Central memory CD8-positive, alpha-beta T cell (primary cell): ENCODE data around the gene SCN10A.

Experiments used
- ATAC-seq: fragments of 150-1000 bp; cut with Tn5 transposase; replicated peaks from 2 replicates; pipeline ENCODE4 v1.10.0; 2022; ENCODE audit warnings: mild to moderate bottlenecking, moderate FRiP score, moderate number of reproducible peaks; ENCODE audit not compliant: poor library complexity, severe bottlenecking; ENCODE audit errors: extremely low read depth
- DNase-seq, 2 donors: peaks; one replicate each; pipeline ENCODE4 v3.0.0; 2021; ENCODE audit warnings: low spot score in 2 of 2
- H3K27ac Mint-ChIP-seq: one replicate; pipeline ENCODE4 v1.8.0; 2022; ENCODE audit warnings: low read depth, mild to moderate bottlenecking, moderate library complexity, mixed read lengths
- H3K27me3 Mint-ChIP-seq: one replicate; pipeline ENCODE4 v1.8.0; 2022; ENCODE audit warnings: mixed read lengths
- H3K36me3 Mint-ChIP-seq: one replicate; pipeline ENCODE4 v1.8.0; 2022; ENCODE audit warnings: mild to moderate bottlenecking, moderate library complexity, mixed read lengths; ENCODE audit not compliant: insufficient read depth
- H3K4me1 Mint-ChIP-seq: one replicate; pipeline ENCODE4 v1.8.0; 2022; ENCODE audit warnings: mixed read lengths
- H3K4me3 Mint-ChIP-seq: one replicate; pipeline ENCODE4 v1.8.0; 2022; ENCODE audit warnings: mild to moderate bottlenecking, moderate library complexity, mixed read lengths
- H3K9me3 Mint-ChIP-seq: one replicate; pipeline ENCODE4 v1.8.0; 2022; ENCODE audit warnings: mixed read lengths

Gene SCN10A

GRCh38 chr3:38758557-38758956 is 57.5 kb downstream of the SCN10A start:
- H3K4me3 Mint-ChIP-seq: no peak overlapping the region
- H3K27me3 Mint-ChIP-seq: peaks cover 34% of the 10 kb centered on the region
- no peaks in the 10 kb centered on the region for H3K36me3 Mint-ChIP-seq
- no peak overlapping the region for H3K27ac Mint-ChIP-seq
- H3K9me3 Mint-ChIP-seq: peaks cover 5% of the 10 kb centered on the region
- ATAC-seq: no peak
- H3K4me1 Mint-ChIP-seq: no peaks in the 10 kb centered on the region
- DNase-seq: no peak

- ATAC-seq: no peak
- Mint-ChIP-seq H3K4me3 (no peak overlapping the region), H3K9me3 (peaks cover 5% of the 10 kb centered on the region), H3K36me3 (no peaks in the 10 kb centered on the region), H3K4me1 (no peaks in the 10 kb centered on the region), H3K27me3 (peaks cover 34% of the 10 kb centered on the region), H3K27ac (no peak overlapping the region)
- no peak for DNase-seq
These were observed 58.3 kb downstream of the SCN10A start for GRCh38 chr3:38757721-38758120.

- no peaks in the 10 kb centered on the region for H3K9me3 Mint-ChIP-seq
- no peak overlapping the region for H3K4me3 Mint-ChIP-seq
- no peaks in the 10 kb centered on the region for H3K36me3 Mint-ChIP-seq
- DNase-seq (no peak), ATAC-seq (no peak)
- H3K27me3 Mint-ChIP-seq: peaks cover 34% of the 10 kb centered on the region
- H3K4me1 Mint-ChIP-seq: no peaks in the 10 kb centered on the region
- no peak overlapping the region for H3K27ac Mint-ChIP-seq
These were observed 59.1 kb downstream of the SCN10A start for GRCh38 chr3:38756892-38757291.

- H3K36me3 Mint-ChIP-seq: no peaks in the 10 kb centered on the region
- H3K4me3 Mint-ChIP-seq: no peak overlapping the region
These were observed 60.9 kb downstream of the SCN10A start for GRCh38 chr3:38755130-38755529.

GRCh38 chr3:38746641-38747040 is 69.4 kb downstream of the SCN10A start:
- no peaks in the 10 kb centered on the region for H3K9me3 Mint-ChIP-seq
- H3K27me3 Mint-ChIP-seq: peaks cover 20% of the 10 kb centered on the region
- H3K4me3 Mint-ChIP-seq: no peak overlapping the region
- no peak overlapping the region for H3K27ac Mint-ChIP-seq
- H3K36me3 Mint-ChIP-seq: no peaks in the 10 kb centered on the region
- DNase-seq: no peak
- H3K4me1 Mint-ChIP-seq: no peaks in the 10 kb centered on the region
- ATAC-seq: no peak

More at GRCh38 chr3:38755130-38755529, 60.9 kb downstream of the SCN10A start:
- ATAC-seq (no peak), DNase-seq (no peak)
- Mint-ChIP-seq H3K9me3 (no peaks in the 10 kb centered on the region), H3K27me3 (peaks cover 34% of the 10 kb centered on the region), H3K27ac (no peak overlapping the region), H3K4me1 (no peaks in the 10 kb centered on the region)

GRCh38 chr3:38743043-38743442 is 73.0 kb downstream of the SCN10A start:
- Mint-ChIP-seq H3K36me3 (no peaks in the 10 kb centered on the region), H3K4me3 (no peak overlapping the region), H3K4me1 (no peaks in the 10 kb centered on the region), H3K27ac (no peak overlapping the region), H3K27me3 (peaks cover 31% of the 10 kb centered on the region), H3K9me3 (no peaks in the 10 kb centered on the region)
- ATAC-seq (no peak), DNase-seq (no peak)

GRCh38 chr3:38742550-38742949 is 73.5 kb downstream of the SCN10A start:
- Mint-ChIP-seq H3K27me3 (peaks cover 32% of the 10 kb centered on the region), H3K4me1 (no peaks in the 10 kb centered on the region), H3K27ac (no peak overlapping the region), H3K4me3 (no peak overlapping the region), H3K9me3 (no peaks in the 10 kb centered on the region), H3K36me3 (peaks cover 2% of the 10 kb centered on the region)
- no peak for ATAC-seq
- DNase-seq: no peak

- H3K27me3 Mint-ChIP-seq: peaks cover 32% of the 10 kb centered on the region
- no peak overlapping the region for H3K4me3 Mint-ChIP-seq
- no peak for DNase-seq
- H3K36me3 Mint-ChIP-seq: peaks cover 2% of the 10 kb centered on the region
- no peaks in the 10 kb centered on the region for H3K9me3 Mint-ChIP-seq
- H3K27ac Mint-ChIP-seq: no peak overlapping the region
- H3K4me1 Mint-ChIP-seq: no peaks in the 10 kb centered on the region
- ATAC-seq: no peak
These were observed 75.5 kb downstream of the SCN10A start for GRCh38 chr3:38740537-38740936.

- H3K27ac Mint-ChIP-seq: no peak overlapping the region
- no peaks in the 10 kb centered on the region for H3K9me3 Mint-ChIP-seq
- peaks cover 2% of the 10 kb centered on the region for H3K36me3 Mint-ChIP-seq
- ATAC-seq: no peak
- H3K27me3 Mint-ChIP-seq: peaks cover 32% of the 10 kb centered on the region
- no peak for DNase-seq
- no peaks in the 10 kb centered on the region for H3K4me1 Mint-ChIP-seq
- no peak overlapping the region for H3K4me3 Mint-ChIP-seq
These were observed 76.1 kb downstream of the SCN10A start for GRCh38 chr3:38739931-38740330.

GRCh38 chr3:38739396-38739689 is 76.7 kb downstream of the SCN10A start:
- Mint-ChIP-seq H3K4me3 (no peak overlapping the region), H3K9me3 (no peaks in the 10 kb centered on the region), H3K27me3 (peaks cover 32% of the 10 kb centered on the region), H3K36me3 (peaks cover 2% of the 10 kb centered on the region), H3K27ac (no peak overlapping the region), H3K4me1 (no peaks in the 10 kb centered on the region)
- ATAC-seq (no peak), DNase-seq (no peak)

- ATAC-seq: no peak
- H3K9me3 Mint-ChIP-seq: no peaks in the 10 kb centered on the region
- DNase-seq: no peak
- H3K4me3 Mint-ChIP-seq: no peak overlapping the region
- H3K36me3 Mint-ChIP-seq: peaks cover 2% of the 10 kb centered on the region
- H3K27ac Mint-ChIP-seq: no peak overlapping the region
- H3K4me1 Mint-ChIP-seq: no peaks in the 10 kb centered on the region
- H3K27me3 Mint-ChIP-seq: peaks cover 29% of the 10 kb centered on the region
These were observed 77.2 kb downstream of the SCN10A start for GRCh38 chr3:38738630-38739395.

GRCh38 chr3:38731522-38731921 is 84.5 kb downstream of the SCN10A start:
- ATAC-seq: no peak
- no peak overlapping the region for H3K4me3 Mint-ChIP-seq
- no peaks in the 10 kb centered on the region for H3K9me3 Mint-ChIP-seq
- no peak for DNase-seq
- H3K4me1 Mint-ChIP-seq: no peaks in the 10 kb centered on the region
- H3K36me3 Mint-ChIP-seq: no peaks in the 10 kb centered on the region
- H3K27ac Mint-ChIP-seq: no peak overlapping the region
- H3K27me3 Mint-ChIP-seq: peaks cover 44% of the 10 kb centered on the region

- no peaks in the 10 kb centered on the region for H3K36me3 Mint-ChIP-seq
- H3K4me3 Mint-ChIP-seq: no peak overlapping the region
- DNase-seq (no peak), ATAC-seq (no peak)
- H3K27me3 Mint-ChIP-seq: peaks cover 53% of the 10 kb centered on the region
- H3K9me3 Mint-ChIP-seq: no peaks in the 10 kb centered on the region
- H3K4me1 Mint-ChIP-seq: no peaks in the 10 kb centered on the region
- H3K27ac Mint-ChIP-seq: no peak overlapping the region
These were observed 85.7 kb downstream of the SCN10A start for GRCh38 chr3:38730281-38730680.
